Bronchial epithelial cell (primary cell): Measurements from ENCODE around the gene CDK14. TPM values are rescaled to one million over a fixed set of nuclear protein-coding genes. Genes with fewer than 3 reads are reported as not detected.

ENCODE experiments used
- DNase-seq: peaks from one replicate; pipeline ENCODE4 v3.0.0-alpha.2; 2010; ENCODE audit warnings: low read depth
- FAIRE-seq: peaks from 2 replicates; lab custom pipeline; 2011; peaks lifted over from hg19 to GRCh38; lab: Jason Lieb, UNC
- H3K27me3 ChIP-seq: 2 replicates; pipeline ENCODE4 v1.5.1; 2011; ENCODE audit warnings: low read length; ENCODE audit not compliant: control insufficient read depth, insufficient read depth
- H3K36me3 ChIP-seq: 2 replicates; pipeline ENCODE4 v1.5.1; 2011; ENCODE audit warnings: low read length; ENCODE audit not compliant: control insufficient read depth, insufficient read depth
- H3K4me3 ChIP-seq: 2 replicates; pipeline ENCODE4 v1.5.1; 2011; ENCODE audit warnings: mild to moderate bottlenecking, low read depth, low read length, control low read depth
- total RNA-seq: library from RNA; depleted of rRNA; stranded (reverse); fragments of >200 nt; gene quantifications from 2 replicates; pipeline ENCODE4 v1.2.1, GENCODE V29; 2014
- TF ChIP-seq, protein P1 (sequence below): IDR thresholded peaks from 2 replicates; pipeline ENCODE4 v1.5.1; 2011; ENCODE audit warnings: mild to moderate bottlenecking, moderate library complexity, low read length, control low read depth, inconsistent platforms; ENCODE audit not compliant: insufficient read depth, severe bottlenecking

Gene CDK14
- total RNA-seq, 1 donor from 2014 or later: 8.7 TPM

DNA sequence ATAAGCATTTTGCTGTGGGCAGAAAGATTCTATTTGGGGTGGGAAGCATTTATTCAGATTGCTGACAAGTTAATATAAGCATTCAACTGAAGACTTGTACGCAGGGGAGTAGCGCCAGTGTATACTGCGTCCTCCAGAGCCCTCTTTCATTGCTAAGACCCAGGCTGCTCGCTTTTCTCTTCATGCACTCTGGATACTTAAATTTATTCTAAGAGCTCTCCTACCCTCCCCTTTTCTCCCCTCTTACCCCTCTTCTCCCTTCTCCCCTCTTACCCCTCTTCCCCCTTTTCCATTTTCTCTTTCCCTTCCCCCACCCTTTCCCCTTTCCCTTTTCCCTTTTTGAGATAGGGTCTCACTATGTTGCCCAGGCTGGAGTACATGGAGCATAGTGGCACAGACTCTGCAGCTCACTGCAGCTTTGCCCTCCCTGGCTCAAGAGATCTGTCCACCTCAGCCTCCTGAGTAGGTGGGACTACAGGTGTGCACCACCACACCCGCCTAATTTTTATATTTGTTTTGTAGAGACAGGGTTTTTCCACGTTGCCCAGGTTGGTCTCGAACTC is 125.8 kb downstream of the CDK14 start:
- Histone ChIP-seq H3K36me3 (no peaks in the 10 kb centered on the region), H3K27me3 (no peaks in the 10 kb centered on the region), H3K4me3 (no peak overlapping the region)
- FAIRE-seq (no peak), DNase-seq (no peak)
- TF ChIP-seq, protein P1, sequence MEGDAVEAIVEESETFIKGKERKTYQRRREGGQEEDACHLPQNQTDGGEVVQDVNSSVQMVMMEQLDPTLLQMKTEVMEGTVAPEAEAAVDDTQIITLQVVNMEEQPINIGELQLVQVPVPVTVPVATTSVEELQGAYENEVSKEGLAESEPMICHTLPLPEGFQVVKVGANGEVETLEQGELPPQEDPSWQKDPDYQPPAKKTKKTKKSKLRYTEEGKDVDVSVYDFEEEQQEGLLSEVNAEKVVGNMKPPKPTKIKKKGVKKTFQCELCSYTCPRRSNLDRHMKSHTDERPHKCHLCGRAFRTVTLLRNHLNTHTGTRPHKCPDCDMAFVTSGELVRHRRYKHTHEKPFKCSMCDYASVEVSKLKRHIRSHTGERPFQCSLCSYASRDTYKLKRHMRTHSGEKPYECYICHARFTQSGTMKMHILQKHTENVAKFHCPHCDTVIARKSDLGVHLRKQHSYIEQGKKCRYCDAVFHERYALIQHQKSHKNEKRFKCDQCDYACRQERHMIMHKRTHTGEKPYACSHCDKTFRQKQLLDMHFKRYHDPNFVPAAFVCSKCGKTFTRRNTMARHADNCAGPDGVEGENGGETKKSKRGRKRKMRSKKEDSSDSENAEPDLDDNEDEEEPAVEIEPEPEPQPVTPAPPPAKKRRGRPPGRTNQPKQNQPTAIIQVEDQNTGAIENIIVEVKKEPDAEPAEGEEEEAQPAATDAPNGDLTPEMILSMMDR: no peak

DNA sequence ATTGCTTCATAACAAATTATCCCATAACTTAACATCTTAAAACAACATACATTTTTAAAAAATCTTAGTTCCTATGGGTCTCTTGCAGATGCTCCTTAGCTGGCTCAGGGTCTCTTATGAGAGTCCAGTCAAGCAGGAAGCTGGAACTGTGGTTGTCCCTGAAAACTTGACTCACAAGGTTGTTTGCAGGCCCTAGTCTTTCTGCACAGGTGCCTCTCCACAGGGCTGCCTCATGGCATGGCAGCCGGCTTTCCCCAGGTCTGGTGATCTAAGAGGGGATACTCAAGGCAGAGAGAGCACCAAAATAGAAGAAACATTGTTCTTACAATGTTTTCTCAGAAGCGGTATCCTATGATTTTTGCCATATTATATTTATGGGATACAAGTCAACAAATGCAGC is 127.1 kb downstream of the CDK14 start:
- H3K4me3 ChIP-seq: no peak overlapping the region
- H3K36me3 ChIP-seq: no peaks in the 10 kb centered on the region
- H3K27me3 ChIP-seq: no peaks in the 10 kb centered on the region
- no peak for DNase-seq
- no peak for FAIRE-seq
- TF ChIP-seq, protein P1: no peak

DNA sequence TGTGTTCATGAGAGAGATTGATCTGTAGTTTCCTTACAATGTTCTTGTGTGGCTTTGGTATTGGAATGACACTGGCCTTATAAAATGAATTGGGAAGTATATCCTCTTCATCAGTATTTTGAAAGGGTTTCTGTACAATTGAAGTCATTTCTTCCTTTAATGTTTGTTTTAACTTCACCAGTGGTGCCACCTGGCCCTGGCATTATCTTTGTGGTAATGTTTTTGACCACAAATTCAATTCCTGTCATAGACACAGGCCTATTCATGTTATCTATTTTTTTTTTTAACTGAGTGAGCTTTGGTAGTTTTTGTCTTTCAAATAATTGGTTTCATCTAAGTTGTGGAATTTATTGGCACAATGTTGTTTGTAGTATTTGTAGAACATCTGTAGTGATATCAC is 127.7 kb downstream of the CDK14 start:
- FAIRE-seq: no peak
- Histone ChIP-seq H3K27me3 (no peaks in the 10 kb centered on the region), H3K4me3 (no peak overlapping the region), H3K36me3 (no peaks in the 10 kb centered on the region)
- no peak for DNase-seq
- TF ChIP-seq, protein P1: no peak

DNA sequence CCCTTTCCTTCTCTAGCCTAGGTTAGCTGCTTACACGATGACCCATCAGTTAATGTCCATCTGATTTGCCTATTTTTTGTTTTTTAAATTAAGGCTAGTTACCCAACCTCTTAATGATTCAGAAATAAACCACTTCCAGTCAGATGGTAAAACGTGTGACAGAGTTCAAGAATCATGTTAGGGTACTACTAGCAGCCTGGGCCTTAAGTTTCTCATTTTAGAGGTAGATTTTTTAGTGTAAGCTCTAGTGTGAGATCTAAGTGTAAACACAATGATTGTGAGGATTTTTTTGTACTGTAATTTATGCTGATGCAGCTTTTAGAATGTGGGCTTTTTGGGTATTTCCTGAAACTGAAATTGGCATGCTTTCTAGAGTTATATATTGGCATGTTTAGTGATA is 130.0 kb downstream of the CDK14 start:
- no peaks in the 10 kb centered on the region for H3K27me3 ChIP-seq
- TF ChIP-seq, protein P1: no peak
- H3K36me3 ChIP-seq: no peaks in the 10 kb centered on the region
- FAIRE-seq (no peak), DNase-seq (peak; percentile 42)
- no peak overlapping the region for H3K4me3 ChIP-seq

DNA sequence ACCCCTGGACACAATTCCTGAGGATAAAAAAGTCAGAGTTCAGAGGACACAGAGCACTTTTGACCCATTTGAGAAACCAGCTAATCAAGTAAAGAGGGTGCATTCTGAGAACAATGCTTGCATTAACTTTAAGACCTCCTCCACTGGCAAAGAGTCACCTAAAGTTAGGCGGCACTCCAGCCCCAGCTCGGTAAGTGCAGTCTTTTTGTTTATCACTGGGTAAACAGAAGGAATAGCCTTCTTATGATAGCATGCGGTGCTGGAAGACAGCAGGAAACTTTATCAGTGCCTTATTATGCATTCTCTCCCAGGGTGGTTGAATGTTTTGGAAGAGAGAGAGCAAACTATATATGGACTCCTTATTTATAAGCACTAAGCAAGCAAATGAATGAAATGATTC is 130.5 kb downstream of the CDK14 start:
- Histone ChIP-seq H3K4me3 (no peak overlapping the region), H3K27me3 (no peaks in the 10 kb centered on the region), H3K36me3 (no peaks in the 10 kb centered on the region)
- TF ChIP-seq, protein P1: no peak
- peak; percentile 27 for DNase-seq
- FAIRE-seq: no peak

DNA sequence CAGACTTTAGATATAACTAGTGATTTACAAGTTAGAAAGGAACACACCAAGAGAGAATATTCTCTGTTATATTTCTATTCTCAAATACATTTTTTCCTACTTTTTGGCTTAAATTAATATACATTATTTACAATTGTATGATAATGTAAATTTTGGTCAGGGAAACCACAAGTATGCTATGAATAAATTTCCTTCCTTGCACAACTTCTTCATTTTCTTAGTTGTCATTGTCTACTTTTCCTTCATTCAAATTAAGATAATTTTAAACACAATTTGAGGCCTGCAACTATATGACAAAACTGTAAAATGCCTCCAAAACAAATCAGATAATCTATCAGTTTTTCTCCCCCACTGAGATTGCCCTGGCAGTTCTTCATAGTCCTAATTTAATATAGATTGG is 131.3 kb downstream of the CDK14 start:
- Histone ChIP-seq H3K4me3 (no peak overlapping the region), H3K27me3 (no peaks in the 10 kb centered on the region), H3K36me3 (no peaks in the 10 kb centered on the region)
- DNase-seq (no peak), FAIRE-seq (no peak)
- TF ChIP-seq, protein P1: no peak
